CD4-positive, alpha-beta T cell (primary cell): ENCODE measurements around the gene KRT82. TPM values are rescaled to one million over a fixed set of nuclear protein-coding genes. Genes with fewer than 3 reads are reported as not detected.

Source experiments
- ATAC-seq: fragments of 200-7000 bp; cut with Tn5 transposase; one replicate; pipeline ENCODE4 v1.10.0; 2022; ENCODE audit warnings: mild to moderate bottlenecking; ENCODE audit not compliant: poor library complexity
- CTCF ChIA-PET: fragments of 350-600 bp; sonication (Branson Sonifier 250); formaldehyde crosslinking; loops from one replicate; lab custom pipeline; 2021; ENCODE audit warnings: antibody characterized with exemption, inconsistent platforms; lab: Charles Lee
- POLR2A ChIA-PET: fragments of 350-600 bp; sonication (Branson Sonifier 250); formaldehyde crosslinking; loops from one replicate; lab custom pipeline; 2021; ENCODE audit warnings: antibody characterized with exemption, inconsistent platforms; lab: Charles Lee
- DNase-seq, 14 experiments: peaks; one replicate each; pipeline ENCODE4 v3.0.0-alpha.2; 2013 to 2020; ENCODE audit warnings: mixed read lengths in 2 of 14
- H3K27ac ChIP-seq, 2 donors: one replicate each; pipeline versions ENCODE4 v1.5.1 to v1.7.0; 2013; ENCODE audit warnings: low read length in 2 of 2, low read depth in 1 of 2, mild to moderate bottlenecking in 1 of 2
- H3K27me3 ChIP-seq, 2 experiments: 1 replicate in 1 of 2; 2 replicates in 1 of 2; pipeline versions ENCODE4 v1.6.1 to v1.7.0; 2013; ENCODE audit warnings: low read length in 2 of 2, control low read depth in 1 of 2, mild to moderate bottlenecking in 1 of 2, moderate library complexity in 1 of 2; ENCODE audit not compliant: insufficient read depth in 2 of 2, control insufficient read depth in 1 of 2
- H3K36me3 ChIP-seq: one replicate; pipeline ENCODE4 v1.6.1; 2013; ENCODE audit warnings: low read length, control low read depth; ENCODE audit not compliant: insufficient read depth
- H3K4me1 ChIP-seq: one replicate; pipeline ENCODE4 v1.6.1; 2013; ENCODE audit warnings: low read length, control low read depth; ENCODE audit not compliant: insufficient read depth
- H3K4me3 ChIP-seq: one replicate; pipeline ENCODE4 v1.5.1; 2013; ENCODE audit warnings: mild to moderate bottlenecking, low read length, moderate library complexity
- H3K9me3 ChIP-seq, 2 experiments: 1 replicate in 1 of 2; 2 replicates in 1 of 2; pipeline versions ENCODE4 v1.6.1 to v1.7.0; 2013; ENCODE audit warnings: low read length in 2 of 2, mild to moderate bottlenecking in 2 of 2, control low read depth in 1 of 2, moderate library complexity in 1 of 2; ENCODE audit not compliant: control insufficient read depth in 1 of 2, insufficient read depth in 1 of 2
- H3K27ac Mint-ChIP-seq: one replicate; pipeline ENCODE4 v1.8.0; 2020; ENCODE audit warnings: mixed read lengths
- H3K27me3 Mint-ChIP-seq: one replicate; pipeline ENCODE4 v1.8.0; 2021; ENCODE audit warnings: mixed read lengths
- H3K36me3 Mint-ChIP-seq: one replicate; pipeline ENCODE4 v1.8.0; 2021; ENCODE audit warnings: low read depth, mixed read lengths
- H3K4me1 Mint-ChIP-seq: one replicate; pipeline ENCODE4 v1.8.0; 2021; ENCODE audit warnings: low read depth, mixed read lengths
- H3K4me3 Mint-ChIP-seq: one replicate; pipeline ENCODE4 v1.8.0; 2020; ENCODE audit warnings: mild to moderate bottlenecking, mixed read lengths
- H3K9me3 Mint-ChIP-seq: one replicate; pipeline ENCODE4 v1.8.0; 2020; ENCODE audit warnings: mixed read lengths
- intact Hi-C, 2 experiments: fragments of 100-400 bp; cut with DNase I in 1 of 2; cut with micrococcal nuclease in 1 of 2; formaldehyde crosslinking; loops; one replicate each; pipeline versions ENCODE4 v1.15.1 to v1.9.0; 2023 to 2025; cut with DNase I, micrococcal nuclease
- total RNA-seq, 174 experiments: library from RNA in 2 of 174; stranded (reverse) in 2 of 174; gene quantifications; one replicate each; pipeline ENCODE4 v1.2.3 and lab custom pipeline; 2021 to 2026
- TF ChIP-seq, protein P1 (sequence below): fragments of 200-600 bp; IDR thresholded peaks from one replicate; pipeline ENCODE4 v1.8.0; 2022; ENCODE audit warnings: antibody characterized with exemption, mild to moderate bottlenecking

Gene KRT82
- total RNA-seq, 2 experiments from 2014 or later, result not detected

GRCh38 chr12:52370926-52371608 lies 35.1 kb downstream of the KRT82 start:
- no peak for ATAC-seq
- Mint-ChIP-seq H3K27me3 (peaks cover 22% of the 10 kb centered on the region), H3K9me3 (no peaks in the 10 kb centered on the region), H3K36me3 (no peaks in the 10 kb centered on the region), H3K4me3 (no peak overlapping the region), H3K4me1 (no peaks in the 10 kb centered on the region), H3K27ac (no peak overlapping the region)
- Histone ChIP-seq H3K9me3 (no peaks in the 10 kb centered on the region), H3K27me3 (peaks cover 0 to 4% of the 10 kb centered on the region in 2 experiments), H3K4me1 (no peaks in the 10 kb centered on the region), H3K27ac (no peak overlapping the region), H3K36me3 (no peaks in the 10 kb centered on the region), H3K4me3 (no peak overlapping the region)
- TF ChIP-seq, protein P1, sequence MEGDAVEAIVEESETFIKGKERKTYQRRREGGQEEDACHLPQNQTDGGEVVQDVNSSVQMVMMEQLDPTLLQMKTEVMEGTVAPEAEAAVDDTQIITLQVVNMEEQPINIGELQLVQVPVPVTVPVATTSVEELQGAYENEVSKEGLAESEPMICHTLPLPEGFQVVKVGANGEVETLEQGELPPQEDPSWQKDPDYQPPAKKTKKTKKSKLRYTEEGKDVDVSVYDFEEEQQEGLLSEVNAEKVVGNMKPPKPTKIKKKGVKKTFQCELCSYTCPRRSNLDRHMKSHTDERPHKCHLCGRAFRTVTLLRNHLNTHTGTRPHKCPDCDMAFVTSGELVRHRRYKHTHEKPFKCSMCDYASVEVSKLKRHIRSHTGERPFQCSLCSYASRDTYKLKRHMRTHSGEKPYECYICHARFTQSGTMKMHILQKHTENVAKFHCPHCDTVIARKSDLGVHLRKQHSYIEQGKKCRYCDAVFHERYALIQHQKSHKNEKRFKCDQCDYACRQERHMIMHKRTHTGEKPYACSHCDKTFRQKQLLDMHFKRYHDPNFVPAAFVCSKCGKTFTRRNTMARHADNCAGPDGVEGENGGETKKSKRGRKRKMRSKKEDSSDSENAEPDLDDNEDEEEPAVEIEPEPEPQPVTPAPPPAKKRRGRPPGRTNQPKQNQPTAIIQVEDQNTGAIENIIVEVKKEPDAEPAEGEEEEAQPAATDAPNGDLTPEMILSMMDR, result no peak
- ChIA-PET CTCF (no interaction called here), POLR2A (no interaction called here)
- DNase-seq, result no peak
- intact Hi-C loops, result no loop called here

DNA sequence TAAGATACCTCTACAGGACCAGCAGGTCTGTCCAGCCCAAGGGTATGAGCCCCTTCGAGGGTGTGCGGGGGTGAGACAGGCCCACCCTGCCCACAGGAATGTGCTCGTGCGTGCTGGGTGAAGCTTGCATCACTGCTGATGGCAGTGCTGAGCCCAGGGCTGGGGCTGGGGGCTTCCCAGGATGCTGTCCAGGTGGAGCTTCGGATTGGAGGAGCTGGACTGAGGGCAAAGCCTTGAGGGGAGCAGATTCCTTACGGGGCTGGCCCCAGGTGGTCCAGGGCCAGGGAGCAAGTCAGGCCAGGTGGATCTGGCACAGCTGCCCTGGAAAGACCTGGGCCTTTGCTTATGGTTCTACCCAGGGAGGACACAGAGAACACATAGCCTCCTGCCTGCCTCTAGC lies 36.3 kb downstream of the KRT82 start:
- H3K27ac Mint-ChIP-seq, result no peak overlapping the region
- intact Hi-C loops, result no loop called here
- no peaks in the 10 kb centered on the region for H3K4me1 Mint-ChIP-seq
- Histone ChIP-seq H3K27ac (no peak overlapping the region), H3K27me3 (peaks cover 0 to 4% of the 10 kb centered on the region in 2 experiments), H3K4me3 (no peak overlapping the region), H3K36me3 (no peaks in the 10 kb centered on the region), H3K9me3 (no peaks in the 10 kb centered on the region), H3K4me1 (no peaks in the 10 kb centered on the region)
- ATAC-seq, result no peak
- no peaks in the 10 kb centered on the region for H3K9me3 Mint-ChIP-seq
- DNase-seq, result no peak
- TF ChIP-seq, protein P1, result no peak
- no peak overlapping the region for H3K4me3 Mint-ChIP-seq
- H3K36me3 Mint-ChIP-seq, result no peaks in the 10 kb centered on the region
- POLR2A ChIA-PET, result no interaction called here
- H3K27me3 Mint-ChIP-seq, result peaks cover 22% of the 10 kb centered on the region
- CTCF ChIA-PET, result no interaction called here

- Mint-ChIP-seq H3K36me3 (no peaks in the 10 kb centered on the region), H3K4me3 (no peak overlapping the region), H3K27ac (no peak overlapping the region), H3K4me1 (no peaks in the 10 kb centered on the region), H3K9me3 (no peaks in the 10 kb centered on the region), H3K27me3 (peaks cover 22% of the 10 kb centered on the region)
- TF ChIP-seq, protein P1, result no peak
- intact Hi-C loops, result no loop called here
- Histone ChIP-seq H3K27me3 (peaks cover 0 to 4% of the 10 kb centered on the region in 2 experiments), H3K27ac (no peak overlapping the region), H3K4me3 (no peak overlapping the region), H3K9me3 (no peaks in the 10 kb centered on the region), H3K36me3 (no peaks in the 10 kb centered on the region), H3K4me1 (no peaks in the 10 kb centered on the region)
- POLR2A ChIA-PET, result interaction anchor here (0.6 kb wide), 1 partner anchor 1489 kb away, joined by 3 read pairs; no protein-coding TSS in a partner anchor
- DNase-seq (no peak), ATAC-seq (no peak)
- CTCF ChIA-PET, result no interaction called here
These were observed 36.9 kb downstream of the KRT82 start for GRCh38 chr12:52369211-52369610.
